HFFc6 (cell line): Measurements from ENCODE around the gene TMF1. TPM values are rescaled to one million over a fixed set of nuclear protein-coding genes. Genes with fewer than 3 reads are reported as not detected.
A peak's percentile ranks its signal among the peaks of the same experiment; 100 is the strongest.

Experiments used
- DNase-seq: peaks from one replicate; pipeline ENCODE4 v3.0.0-alpha.2; 2018
- H3K27ac Mint-ChIP-seq: 2 replicates; pipeline ENCODE4 v1.8.0; 2020; ENCODE audit warnings: mild to moderate bottlenecking, mixed read lengths
- H3K27me3 Mint-ChIP-seq: 2 replicates; pipeline ENCODE4 v1.8.0; 2021; ENCODE audit warnings: mild to moderate bottlenecking, moderate library complexity, mixed read lengths; ENCODE audit not compliant: insufficient read depth
- H3K36me3 Mint-ChIP-seq: 2 replicates; pipeline ENCODE4 v1.8.0; 2021; ENCODE audit warnings: low read depth, mixed read lengths
- H3K4me1 Mint-ChIP-seq: 2 replicates; pipeline ENCODE4 v1.8.0; 2020; ENCODE audit warnings: low read depth, mixed read lengths
- H3K4me3 Mint-ChIP-seq: 2 replicates; pipeline ENCODE4 v1.8.0; 2020; ENCODE audit warnings: mild to moderate bottlenecking, moderate library complexity, mixed read lengths
- H3K9me3 Mint-ChIP-seq: 2 replicates; pipeline ENCODE4 v1.8.0; 2020; ENCODE audit warnings: mild to moderate bottlenecking, mixed read lengths
- CTCF ChIP-seq: fragments of 200-600 bp; sonication (generic); IDR thresholded peaks from 2 replicates; pipeline ENCODE4 v1.5.0; 2021; ENCODE audit warnings: antibody characterized with exemption, mild to moderate bottlenecking
- total RNA-seq, 6 experiments: library from RNA; stranded (reverse); fragmentation: NEBNext Ultra II Directional; extraction: Animal tissue kit (Norgen Biotek cat#: 25700); gene quantifications; 2 replicates in 1 of 6; 3 replicates in 5 of 6; pipeline ENCODE4 v1.2.3, GENCODE V29; 2021

The TMF1 gene
- total RNA-seq, 6 experiments from 2014 or later = 43.7 to 46.9 (median 45.2) TPM

- TF ChIP-seq CTCF = no peak
- no peak for DNase-seq
- H3K27me3 Mint-ChIP-seq = 0 out of 2 replicates have a peak, but pooled peaks cover 3% of the 10 kb centered on the region
- H3K27ac Mint-ChIP-seq = peak overlapping the region; percentile 80
- H3K4me1 Mint-ChIP-seq = peaks cover 47% of the 10 kb centered on the region
- H3K4me3 Mint-ChIP-seq = peak overlapping the region; percentile 42
- H3K9me3 Mint-ChIP-seq = no peaks in the 10 kb centered on the region
- H3K36me3 Mint-ChIP-seq = peaks cover 45% of the 10 kb centered on the region
These were observed 19.4 kb downstream of the TMF1 start for GRCh38 chr3:69032737-69033136.

- TF ChIP-seq CTCF = no peak
- H3K9me3 Mint-ChIP-seq = no peaks in the 10 kb centered on the region
- 0 out of 2 replicates have a peak, but pooled peaks cover 3% of the 10 kb centered on the region for H3K27me3 Mint-ChIP-seq
- peak overlapping the region; percentile 80 for H3K27ac Mint-ChIP-seq
- peaks cover 48% of the 10 kb centered on the region for H3K4me1 Mint-ChIP-seq
- peak; percentile 76 for DNase-seq
- H3K4me3 Mint-ChIP-seq = peak overlapping the region; percentile 50
- peaks cover 46% of the 10 kb centered on the region for H3K36me3 Mint-ChIP-seq
These were observed 20.0 kb downstream of the TMF1 start for GRCh38 chr3:69032142-69032541.

- Mint-ChIP-seq H3K9me3 (no peaks in the 10 kb centered on the region), H3K4me1 (peaks cover 48% of the 10 kb centered on the region), H3K4me3 (no peak overlapping the region), H3K27me3 (0 out of 2 replicates have a peak, but pooled peaks cover 3% of the 10 kb centered on the region), H3K36me3 (peaks cover 44% of the 10 kb centered on the region), H3K27ac (peak overlapping the region; percentile 80; the same call in 1 of the 2 replicates)
- DNase-seq = no peak
- no peak for TF ChIP-seq CTCF
These were observed 20.5 kb downstream of the TMF1 start for GRCh38 chr3:69031635-69032034.

- Mint-ChIP-seq H3K27me3 (no peaks in the 10 kb centered on the region; the same call in 1 of the 2 replicates), H3K27ac (no peak overlapping the region), H3K4me1 (peaks cover 9% of the 10 kb centered on the region; the same call in 1 of the 2 replicates), H3K4me3 (no peak overlapping the region), H3K9me3 (no peaks in the 10 kb centered on the region), H3K36me3 (peaks cover 16% of the 10 kb centered on the region)
- DNase-seq = no peak
- 0 out of 2 replicates have a peak, but pooled peaks have one; percentile 27 for TF ChIP-seq CTCF
These were observed 31.3 kb downstream of the TMF1 start for GRCh38 chr3:69020857-69021256.

GRCh38 chr3:69020424-69020823 lies 31.7 kb downstream of the TMF1 start:
- TF ChIP-seq CTCF = peak; percentile 73
- no peaks in the 10 kb centered on the region; the same call in 1 of the 2 replicates for H3K27me3 Mint-ChIP-seq
- H3K27ac Mint-ChIP-seq = no peak overlapping the region
- H3K36me3 Mint-ChIP-seq = peaks cover 11% of the 10 kb centered on the region
- DNase-seq = no peak
- no peaks in the 10 kb centered on the region for H3K9me3 Mint-ChIP-seq
- no peak overlapping the region for H3K4me3 Mint-ChIP-seq
- peaks cover 10% of the 10 kb centered on the region for H3K4me1 Mint-ChIP-seq
